ENCODE results near the gene LTBP1.

GRCh38 chr2:33377048-33377447 lies 430.3 kb downstream of the LTBP1 start:
- TF ChIP-seq CTCF (conservative IDR thresholded peaks at IDR 0.05 in 1 of 2, IDR thresholded peaks at IDR 0.05 in 1 of 2; ENCODE audit: extremely low read depth in 1 of 2, insufficient read depth in 1 of 2, low read depth in 1 of 2, low read length in 2 of 2) (no peak), EZH2 (IDR thresholded peaks at IDR 0.05; ENCODE audit: borderline replicate concordance, low read length) (no peak)
